ENCODE results near the gene BAZ2A.

The BAZ2A gene

DNA sequence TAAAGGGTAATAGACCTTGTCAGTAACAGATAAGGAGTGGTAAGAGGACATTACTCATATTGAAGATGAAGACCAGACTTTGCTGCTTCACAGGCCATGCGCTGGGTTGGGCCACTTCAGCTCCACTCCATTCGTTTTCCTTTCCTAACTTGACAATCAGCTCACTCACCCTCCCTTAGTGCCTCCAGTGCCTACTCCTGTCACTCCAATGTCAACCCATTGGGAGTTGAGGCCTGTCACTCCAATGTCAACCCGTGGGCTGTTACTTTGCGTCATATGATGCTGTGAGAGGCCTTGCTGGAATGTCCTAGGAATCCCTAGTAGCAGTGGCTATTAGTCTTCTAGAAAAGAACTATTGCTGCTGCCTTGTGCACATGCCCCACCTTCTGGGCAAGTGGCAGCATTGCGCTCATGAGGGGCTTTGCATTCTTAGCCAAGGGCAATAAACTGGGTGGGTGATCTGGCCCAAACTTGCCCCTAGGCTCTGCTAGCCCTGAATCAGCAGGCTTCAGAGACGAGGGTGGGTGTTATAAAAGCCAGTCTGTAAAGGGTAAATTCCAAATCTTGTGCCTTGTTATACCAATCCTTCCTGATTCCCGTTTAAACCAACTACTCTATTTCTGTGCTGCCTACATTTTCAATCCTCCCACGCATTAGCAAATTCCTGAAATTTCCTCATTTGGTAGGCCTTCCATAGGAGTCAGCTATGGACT lies 36.1 kb downstream of the BAZ2A start:
- no peak overlapping the region for H3K4me3 ChIP-seq (ENCODE audit: low read depth, low read length)
- TF ChIP-seq, protein P1, sequence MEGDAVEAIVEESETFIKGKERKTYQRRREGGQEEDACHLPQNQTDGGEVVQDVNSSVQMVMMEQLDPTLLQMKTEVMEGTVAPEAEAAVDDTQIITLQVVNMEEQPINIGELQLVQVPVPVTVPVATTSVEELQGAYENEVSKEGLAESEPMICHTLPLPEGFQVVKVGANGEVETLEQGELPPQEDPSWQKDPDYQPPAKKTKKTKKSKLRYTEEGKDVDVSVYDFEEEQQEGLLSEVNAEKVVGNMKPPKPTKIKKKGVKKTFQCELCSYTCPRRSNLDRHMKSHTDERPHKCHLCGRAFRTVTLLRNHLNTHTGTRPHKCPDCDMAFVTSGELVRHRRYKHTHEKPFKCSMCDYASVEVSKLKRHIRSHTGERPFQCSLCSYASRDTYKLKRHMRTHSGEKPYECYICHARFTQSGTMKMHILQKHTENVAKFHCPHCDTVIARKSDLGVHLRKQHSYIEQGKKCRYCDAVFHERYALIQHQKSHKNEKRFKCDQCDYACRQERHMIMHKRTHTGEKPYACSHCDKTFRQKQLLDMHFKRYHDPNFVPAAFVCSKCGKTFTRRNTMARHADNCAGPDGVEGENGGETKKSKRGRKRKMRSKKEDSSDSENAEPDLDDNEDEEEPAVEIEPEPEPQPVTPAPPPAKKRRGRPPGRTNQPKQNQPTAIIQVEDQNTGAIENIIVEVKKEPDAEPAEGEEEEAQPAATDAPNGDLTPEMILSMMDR (IDR thresholded peaks at IDR 0.05; ENCODE audit: borderline replicate concordance, insufficient read depth, low read depth, low read length): peak; percentile 91

DNA sequence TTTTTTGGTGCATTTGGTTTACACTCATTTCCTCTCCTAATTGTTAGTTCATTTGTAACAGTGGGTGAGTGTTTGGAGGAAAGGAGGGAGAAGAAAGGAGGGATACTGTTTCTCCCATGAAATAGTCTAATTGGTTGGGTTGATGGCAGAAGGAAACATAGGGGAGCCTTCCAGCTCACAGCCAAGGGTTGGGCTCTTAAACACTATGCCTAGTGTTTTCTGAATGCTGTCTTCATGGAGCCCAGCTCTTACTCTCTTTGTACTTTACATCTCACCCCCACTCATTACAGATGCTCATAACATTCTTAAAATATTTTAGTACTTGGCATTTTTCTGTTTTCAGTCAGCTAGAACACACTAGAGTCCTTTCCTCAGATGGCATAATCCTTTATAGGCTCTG lies 38.2 kb downstream of the BAZ2A start:
- no peak overlapping the region for H3K4me3 ChIP-seq (ENCODE audit: low read depth, low read length)
- TF ChIP-seq, protein P1 (IDR thresholded peaks at IDR 0.05; ENCODE audit: borderline replicate concordance, insufficient read depth, low read depth, low read length): no peak

DNA sequence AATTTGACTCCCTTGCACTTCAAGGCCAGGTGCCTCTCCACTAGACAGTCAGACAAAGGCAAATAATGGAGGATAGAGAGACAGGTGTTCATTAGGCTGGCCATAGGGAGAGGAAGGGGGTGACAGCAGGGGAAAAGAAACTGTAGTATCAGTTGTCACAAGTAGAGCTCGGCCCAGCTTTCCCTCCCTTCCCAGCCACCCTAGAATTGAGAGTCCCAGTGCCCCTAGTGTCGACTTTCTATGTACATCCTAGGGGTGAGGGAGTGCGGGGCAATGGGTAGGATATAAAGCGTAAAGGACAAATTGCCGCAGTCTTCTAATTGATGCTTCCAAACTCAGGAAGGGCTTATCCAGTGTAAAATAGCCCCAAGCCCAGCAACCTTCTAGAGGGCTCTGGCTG lies 39.0 kb downstream of the BAZ2A start:
- H3K4me3 ChIP-seq (ENCODE audit: low read depth, low read length): no peak overlapping the region
- TF ChIP-seq, protein P1 (IDR thresholded peaks at IDR 0.05; ENCODE audit: borderline replicate concordance, insufficient read depth, low read depth, low read length): no peak

DNA sequence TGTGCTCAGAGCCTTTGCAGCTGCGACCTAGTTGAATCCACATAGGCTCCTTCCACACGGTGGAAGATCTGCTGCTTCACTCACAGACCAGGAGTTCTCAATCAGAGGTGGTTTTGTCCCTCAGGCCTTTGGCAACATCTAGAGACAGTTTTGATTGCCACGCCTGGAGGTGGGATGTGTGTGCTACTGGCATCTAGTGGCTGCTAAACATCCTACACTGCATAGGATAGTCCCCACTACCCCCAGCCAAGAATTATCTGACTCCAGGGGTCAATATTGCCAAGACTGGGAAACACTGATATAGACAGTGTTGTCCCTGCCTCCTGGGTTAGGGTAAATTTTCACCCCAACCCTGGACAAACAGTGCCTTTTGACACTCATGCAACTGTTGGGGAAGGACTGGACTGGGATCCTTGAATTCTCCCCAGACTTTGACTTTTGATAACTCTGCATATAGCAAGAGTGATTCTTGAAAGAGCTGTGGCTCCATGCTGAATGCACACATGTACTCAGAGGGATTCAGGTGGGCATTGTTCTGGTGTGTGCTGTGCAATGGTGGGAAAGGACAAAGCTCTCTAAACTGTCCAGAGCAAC lies 39.8 kb downstream of the BAZ2A start:
- TF ChIP-seq, protein P1 (IDR thresholded peaks at IDR 0.05; ENCODE audit: borderline replicate concordance, insufficient read depth, low read depth, low read length): peak; percentile 69; the same call in 1 of the 2 replicates
- H3K4me3 ChIP-seq (ENCODE audit: low read depth, low read length): no peak overlapping the region

DNA sequence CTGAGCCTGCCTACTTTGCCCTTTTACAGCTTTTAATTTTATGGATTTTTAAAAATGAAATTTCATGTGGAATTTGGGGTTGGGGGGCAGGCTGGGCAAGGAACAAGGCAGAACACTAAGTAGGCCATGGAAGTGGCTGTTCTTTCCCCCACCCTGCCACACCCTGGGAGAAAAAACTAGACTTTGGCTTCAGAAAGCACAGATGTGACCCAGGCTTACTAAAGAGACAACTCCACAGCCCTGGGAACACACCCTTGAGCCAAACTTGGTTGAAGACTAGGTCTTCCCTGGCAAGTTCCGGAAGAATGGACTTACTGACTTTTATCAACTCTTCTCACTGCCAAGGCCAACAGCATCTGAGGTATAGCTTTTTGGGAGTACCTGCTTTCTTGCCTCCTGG lies 40.3 kb downstream of the BAZ2A start:
- no peak overlapping the region for H3K4me3 ChIP-seq (ENCODE audit: low read depth, low read length)
- TF ChIP-seq, protein P1 (IDR thresholded peaks at IDR 0.05; ENCODE audit: borderline replicate concordance, insufficient read depth, low read depth, low read length): no peak

DNA sequence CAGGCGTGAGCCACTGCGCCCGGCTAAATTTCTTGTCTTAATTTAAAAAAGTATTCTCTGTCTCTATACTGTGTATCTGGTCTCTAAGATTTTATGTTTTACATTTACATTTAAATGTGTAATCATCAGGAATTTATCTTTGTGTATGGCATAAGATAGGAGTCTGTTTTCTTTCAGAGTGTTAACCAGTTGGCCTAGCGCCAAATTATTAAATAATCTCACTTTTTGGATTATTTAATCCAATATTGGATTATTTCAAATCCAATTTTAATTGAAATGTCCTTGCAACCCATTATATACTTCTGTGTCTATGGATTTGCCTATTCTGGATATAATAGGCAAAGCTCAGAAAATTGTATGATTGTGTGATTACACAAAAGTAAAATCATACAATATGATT lies 45.0 kb downstream of the BAZ2A start:
- H3K4me3 ChIP-seq (ENCODE audit: low read depth, low read length): no peak overlapping the region
- TF ChIP-seq, protein P1 (IDR thresholded peaks at IDR 0.05; ENCODE audit: borderline replicate concordance, insufficient read depth, low read depth, low read length): no peak

Data from GM12875 (cell line).